ENCODE data around the gene KDR.

The KDR gene

GRCh38 chr4:55124322-55125076 lies 896 bp downstream of the KDR start:
- no peak for TF ChIP-seq CTCF (IDR thresholded peaks at IDR 0.05; ENCODE audit: low read depth, low read length, missing control alignments)
- no peak for DNase-seq (ENCODE audit: low read depth)
- H3K4me3 ChIP-seq (ENCODE audit: low read depth, low read length): no peak overlapping the region

- H3K4me3 ChIP-seq (ENCODE audit: low read depth, low read length): no peak overlapping the region
Observed at GRCh38 chr4:55123791-55124190, 1.6 kb downstream of the KDR start.

GRCh38 chr4:55122235-55122634 lies 3.2 kb downstream of the KDR start:
- TF ChIP-seq CTCF (IDR thresholded peaks at IDR 0.05; ENCODE audit: low read depth, low read length, missing control alignments): no peak
- DNase-seq (ENCODE audit: low read depth): no peak

More at GRCh38 chr4:55123791-55124190, 1.6 kb downstream of the KDR start:
- no peak for DNase-seq (ENCODE audit: low read depth)
- no peak for TF ChIP-seq CTCF (IDR thresholded peaks at IDR 0.05; ENCODE audit: low read depth, low read length, missing control alignments)

GRCh38 chr4:55121246-55121645 lies 4.1 kb downstream of the KDR start:
- DNase-seq (ENCODE audit: low read depth): no peak
- no peak for TF ChIP-seq CTCF (IDR thresholded peaks at IDR 0.05; ENCODE audit: low read depth, low read length, missing control alignments)
- no peak overlapping the region for H3K4me3 ChIP-seq (ENCODE audit: low read depth, low read length)

More at GRCh38 chr4:55122235-55122634, 3.2 kb downstream of the KDR start:
- H3K4me3 ChIP-seq (ENCODE audit: low read depth, low read length): no peak overlapping the region

GRCh38 chr4:55118397-55118796 lies 7.0 kb downstream of the KDR start:
- TF ChIP-seq CTCF (IDR thresholded peaks at IDR 0.05; ENCODE audit: low read depth, low read length, missing control alignments): no peak
- H3K4me3 ChIP-seq (ENCODE audit: low read depth, low read length): no peak overlapping the region

GRCh38 chr4:55117511-55117910 lies 7.9 kb downstream of the KDR start:
- no peak for TF ChIP-seq CTCF (IDR thresholded peaks at IDR 0.05; ENCODE audit: low read depth, low read length, missing control alignments)
- no peak for DNase-seq (ENCODE audit: low read depth)
- H3K4me3 ChIP-seq (ENCODE audit: low read depth, low read length): no peak overlapping the region

More at GRCh38 chr4:55118397-55118796, 7.0 kb downstream of the KDR start:
- no peak for DNase-seq (ENCODE audit: low read depth)

GRCh38 chr4:55116450-55116849 lies 8.9 kb downstream of the KDR start:
- H3K4me3 ChIP-seq (ENCODE audit: low read depth, low read length): no peak overlapping the region
- no peak for DNase-seq (ENCODE audit: low read depth)
- no peak for TF ChIP-seq CTCF (IDR thresholded peaks at IDR 0.05; ENCODE audit: low read depth, low read length, missing control alignments)

Measured in GM12864 (cell line).